NCI-H526 treated with DMSO at 0.1 percent for 48 hours (cell line): Measurements from ENCODE around the gene VTI1A.
"Not testable (repeated sequence)": the region's sequence is repeated elsewhere in the genome, so short reads cannot be mapped to it uniquely, and the experiment has no call there.

Experiments used
- DNase-seq: peaks from one replicate; lab custom pipeline; 2025; lab: John Stamatoyannopoulos, UW

The VTI1A gene

DNA sequence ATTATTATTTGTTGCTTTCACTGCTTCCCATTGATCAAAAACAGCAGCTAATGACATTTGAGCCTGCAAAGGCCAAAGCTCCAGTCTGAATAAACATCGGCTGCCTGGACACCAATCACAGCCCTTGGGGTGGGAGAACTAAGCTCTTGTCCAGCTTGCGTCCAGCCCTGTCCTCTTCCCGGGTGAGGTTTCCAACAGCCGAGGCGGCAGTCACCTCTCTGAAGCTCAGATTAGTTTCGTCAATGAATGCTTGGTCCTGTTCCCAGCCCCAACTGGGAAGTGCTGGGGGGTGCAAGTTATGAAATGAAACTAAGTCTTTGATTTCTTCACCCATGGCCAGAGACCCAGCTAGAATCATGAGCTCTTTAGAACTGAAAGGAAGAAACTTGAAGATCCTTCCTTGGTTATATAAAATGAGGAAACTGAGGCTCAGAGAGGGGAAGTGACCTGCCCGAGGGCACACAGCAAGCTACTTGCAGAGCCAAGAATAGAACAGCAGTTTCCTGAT lies 389.0 kb downstream of the VTI1A start:
- no peak for DNase-seq

DNA sequence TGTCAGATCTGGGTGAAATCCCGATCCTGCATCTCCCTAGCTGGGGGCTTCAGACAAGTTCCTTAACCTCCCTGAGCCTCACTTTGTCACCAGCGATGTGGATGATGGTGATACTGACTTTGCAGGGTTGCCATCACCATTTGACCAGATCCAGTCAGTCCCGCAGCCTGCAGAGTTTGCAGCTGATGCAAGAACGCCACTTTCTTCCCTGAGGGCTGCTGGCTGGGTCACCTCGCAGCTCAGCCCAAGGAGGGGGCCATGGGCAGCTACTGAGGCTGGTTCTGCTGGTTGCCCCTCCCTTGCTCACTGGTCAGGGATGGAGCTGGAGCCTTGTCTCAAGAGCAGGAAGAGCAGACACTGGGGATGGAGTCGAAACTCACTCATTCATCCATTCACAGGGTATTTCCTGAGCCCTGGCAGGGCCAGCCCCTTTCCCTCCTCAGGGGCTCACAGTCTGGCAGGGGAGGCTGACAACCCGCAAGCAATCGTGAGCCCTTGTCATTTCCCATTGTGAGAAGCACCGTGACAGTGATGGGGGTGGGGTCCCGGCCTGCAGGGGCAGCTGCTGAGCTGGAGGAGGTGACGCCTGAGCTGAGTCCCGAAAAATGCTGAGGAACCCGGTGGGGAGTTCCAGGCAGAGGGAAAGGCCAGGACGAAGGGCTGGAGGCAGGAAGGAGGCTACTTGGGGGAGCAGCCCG lies 391.9 kb downstream of the VTI1A start:
- DNase-seq: no peak

DNA sequence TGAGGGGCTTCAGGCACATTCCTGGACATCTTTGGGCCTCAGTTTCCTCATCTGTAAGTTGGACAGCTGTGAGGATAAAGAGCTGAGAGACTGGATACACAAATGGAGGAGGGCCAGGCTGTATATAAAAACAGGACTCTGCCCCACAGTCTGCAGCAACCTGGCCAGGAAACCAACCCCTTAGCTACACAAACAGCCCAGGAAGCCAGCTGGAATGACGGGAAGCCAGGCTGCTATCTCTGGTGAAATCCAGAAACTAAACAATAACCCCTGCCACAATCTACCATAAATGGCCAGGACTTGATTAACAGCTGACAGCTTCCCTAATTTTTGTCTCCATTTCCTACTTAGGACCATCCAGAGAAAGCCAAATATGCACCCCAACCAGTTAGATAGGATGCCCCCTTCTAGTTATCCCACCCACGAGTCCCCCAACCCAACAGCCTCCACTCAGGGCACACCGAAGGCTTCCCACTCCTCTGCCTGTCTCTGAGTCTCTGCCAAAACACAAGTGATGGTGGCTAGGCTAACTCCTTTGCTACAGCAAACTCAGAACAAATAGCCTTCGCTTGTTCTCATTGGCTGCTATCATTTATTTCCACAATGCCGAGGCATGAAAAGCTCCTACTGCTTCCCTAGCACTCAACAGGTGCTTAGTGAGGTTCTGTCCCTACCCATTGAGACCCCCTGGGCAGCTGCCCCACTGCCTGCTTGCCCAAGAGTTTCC lies 393.1 kb downstream of the VTI1A start:
- DNase-seq: no peak

DNA sequence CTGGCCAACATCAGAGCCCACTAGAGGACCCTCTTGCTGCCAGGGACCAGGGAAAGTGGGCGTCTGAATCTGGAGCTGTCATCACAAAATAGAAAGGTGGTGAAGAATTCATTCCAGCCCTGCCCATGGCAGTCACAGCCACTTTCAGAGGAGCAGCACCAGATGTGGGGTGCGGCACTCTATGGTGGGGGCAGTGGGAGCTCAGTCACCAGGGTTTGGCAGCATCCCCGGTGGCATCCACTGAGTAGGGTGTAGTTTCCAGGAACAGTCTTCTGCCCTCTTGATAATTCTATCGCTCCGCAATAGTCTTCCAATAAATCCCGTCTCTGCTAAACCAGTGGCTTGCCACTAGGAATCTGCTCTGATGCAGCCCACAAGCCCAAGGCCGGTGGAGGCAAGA lies 394.5 kb downstream of the VTI1A start:
- no peak for DNase-seq

DNA sequence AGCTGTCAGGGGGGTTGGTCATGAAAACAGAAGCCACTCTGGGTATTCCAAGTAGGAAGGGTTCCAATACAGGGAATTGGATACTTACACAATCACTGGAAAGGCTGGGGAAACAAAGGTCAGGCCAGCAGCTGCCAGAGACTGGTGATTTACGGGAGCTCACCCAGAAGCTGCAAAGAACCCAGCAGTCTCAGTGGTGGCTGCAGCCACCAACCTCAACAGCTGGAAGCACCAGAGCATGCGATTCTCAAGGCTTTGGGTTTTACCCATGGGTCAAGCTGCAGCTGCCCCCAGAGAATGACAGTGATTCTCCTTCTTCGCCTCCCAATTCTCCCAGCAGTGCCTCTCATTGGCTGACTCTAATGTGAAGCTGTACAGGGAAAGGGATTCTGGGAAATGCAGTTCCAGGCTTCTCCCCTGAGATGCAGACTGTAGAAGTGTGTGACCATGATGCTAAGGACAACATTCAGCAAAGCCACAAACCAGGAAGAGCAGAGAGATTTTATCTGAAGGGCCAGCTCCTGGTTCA lies 395.9 kb downstream of the VTI1A start:
- DNase-seq: no peak

DNA sequence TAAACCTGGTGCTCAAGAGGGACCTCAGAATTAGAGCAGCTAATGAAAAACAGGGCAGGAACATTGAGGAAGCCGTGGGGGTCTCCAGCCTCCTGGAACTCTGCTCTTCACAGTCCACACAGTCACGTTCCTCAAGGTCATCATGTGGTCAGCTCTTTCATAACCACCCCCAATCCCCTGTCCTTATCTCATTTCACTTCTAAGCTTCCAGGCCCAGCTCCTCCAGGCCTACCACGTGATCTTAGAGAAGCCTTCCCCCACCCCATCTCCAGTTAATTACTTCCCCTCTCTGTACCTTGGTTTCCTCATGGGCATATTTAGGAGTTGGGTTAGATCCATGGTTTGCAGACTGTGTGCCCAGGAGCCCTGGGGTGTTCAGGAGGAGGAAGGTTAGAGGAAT lies 396.6 kb downstream of the VTI1A start:
- no peak for DNase-seq

DNA sequence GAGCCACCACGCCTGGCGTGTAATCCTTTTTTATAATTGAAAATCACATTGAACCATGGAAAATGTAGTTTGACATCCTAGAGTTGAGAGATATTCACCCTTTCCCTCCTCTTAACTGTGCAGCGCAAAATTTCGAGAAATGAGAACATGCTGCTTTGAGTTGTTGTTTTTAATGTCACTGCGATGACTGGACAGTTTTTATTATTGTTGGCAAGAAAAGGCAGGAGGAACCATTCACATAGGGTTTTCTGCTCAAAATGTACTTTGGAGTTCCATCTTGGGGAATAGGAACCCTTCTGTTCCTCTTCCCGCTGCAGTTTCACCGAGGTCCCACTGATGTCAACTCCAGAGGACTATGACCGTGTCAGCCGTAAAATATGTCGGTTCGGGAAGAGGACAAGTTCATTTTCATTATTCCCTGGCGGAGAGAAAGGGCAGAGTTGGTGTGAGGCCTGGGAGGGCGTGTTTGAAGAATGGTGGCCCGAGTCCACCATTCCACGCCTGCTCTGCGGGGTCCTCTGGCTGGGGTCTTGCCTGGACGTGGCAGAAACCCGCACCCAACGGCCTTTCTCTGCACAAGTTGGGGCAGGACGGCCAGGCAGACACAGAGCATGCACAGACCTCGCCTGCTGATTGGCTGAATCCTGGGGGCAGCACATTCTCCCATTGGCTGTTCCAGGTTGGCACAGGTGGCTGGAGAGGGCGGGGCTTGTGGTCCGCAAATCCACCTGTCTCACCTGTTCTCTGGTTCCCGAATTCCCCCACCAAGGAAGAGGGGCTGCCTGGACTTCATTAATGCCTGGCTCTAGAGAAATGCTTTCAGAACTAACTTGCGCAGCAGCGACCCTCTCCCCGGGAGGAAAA lies 397.9 kb downstream of the VTI1A start:
- no peak for DNase-seq

DNA sequence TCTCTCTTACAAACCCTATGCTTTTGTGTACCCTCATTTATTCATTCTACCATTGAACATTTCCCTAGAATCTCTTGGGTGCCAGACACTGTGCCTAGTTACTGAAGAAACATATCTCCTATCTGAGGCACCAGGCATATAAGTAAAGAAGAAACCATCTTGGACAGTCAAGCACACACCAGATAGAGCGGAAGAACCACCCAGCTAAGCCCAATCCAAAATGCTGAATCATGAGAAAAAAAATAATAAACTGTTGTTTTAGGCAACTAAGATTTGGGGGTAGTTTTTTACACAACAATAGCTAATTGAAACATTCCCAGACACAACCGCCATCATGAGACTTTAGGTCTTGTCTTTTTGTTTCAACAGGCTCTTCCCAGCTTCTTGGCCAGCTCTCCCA lies 400.8 kb downstream of the VTI1A start:
- DNase-seq: no peak

DNA sequence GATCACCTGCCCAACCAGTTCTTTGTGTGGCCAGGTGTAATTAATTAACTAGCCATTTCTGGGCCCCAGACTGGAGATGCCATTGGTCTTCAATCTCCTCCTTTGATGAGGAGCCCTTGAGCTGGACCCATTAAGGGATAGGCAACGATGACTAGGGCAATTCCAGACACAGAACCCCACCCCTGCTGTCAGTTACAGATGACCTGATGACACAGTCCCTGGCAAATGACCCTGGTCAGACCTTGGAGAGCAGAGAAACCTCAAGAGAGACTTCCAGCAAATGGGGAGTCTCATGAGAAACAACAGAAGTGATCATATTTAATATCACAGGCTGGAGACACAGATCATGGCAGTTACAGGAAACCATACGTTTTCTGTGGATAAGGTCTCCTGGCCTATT lies 401.2 kb downstream of the VTI1A start:
- no peak for DNase-seq

DNA sequence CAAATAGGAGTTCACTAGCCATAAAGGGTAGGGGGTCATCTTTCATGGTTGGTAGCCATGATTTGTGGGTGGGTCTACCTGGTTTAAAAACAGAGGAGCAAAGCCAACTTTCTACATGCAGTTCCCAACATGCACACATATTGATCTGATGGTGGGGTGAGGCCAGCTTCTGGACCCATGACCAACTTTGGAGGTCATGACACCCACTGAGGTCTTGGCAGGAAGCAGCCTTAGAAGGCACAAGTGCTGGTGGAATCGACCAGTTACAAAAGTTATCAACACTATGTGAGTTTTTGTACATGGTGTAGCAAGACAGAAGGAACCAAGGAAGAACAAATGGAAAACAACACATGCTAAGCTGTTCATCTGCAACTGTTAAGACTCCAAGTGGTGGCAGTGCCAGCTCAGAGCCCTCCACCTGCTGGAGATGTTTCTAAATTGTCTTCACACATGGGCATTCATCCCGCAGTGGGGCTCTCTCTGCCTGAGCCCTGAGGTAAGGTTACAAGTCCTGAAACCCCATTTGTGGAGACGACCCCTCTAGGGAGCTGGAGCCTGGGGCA lies 401.9 kb downstream of the VTI1A start:
- no peak for DNase-seq

DNA sequence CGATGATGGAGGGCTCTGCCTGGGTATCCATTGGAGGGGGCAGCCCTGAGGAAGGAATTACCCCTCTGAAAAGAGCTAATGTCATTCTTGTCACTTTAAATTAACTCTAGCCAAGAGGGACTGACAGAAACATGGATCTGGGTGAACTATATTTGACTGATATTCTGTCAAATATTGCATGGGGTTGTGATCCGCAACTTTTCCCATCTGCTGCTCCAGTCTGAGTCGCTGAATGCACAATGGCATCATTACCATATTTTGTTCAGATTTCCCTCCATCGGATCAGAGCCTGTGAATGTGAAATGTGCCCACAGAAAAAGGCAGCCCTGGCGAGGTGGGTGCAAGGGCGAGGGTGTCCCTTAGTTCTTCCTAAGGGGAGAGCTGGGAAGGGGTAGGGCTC lies 402.5 kb downstream of the VTI1A start:
- no peak for DNase-seq

DNA sequence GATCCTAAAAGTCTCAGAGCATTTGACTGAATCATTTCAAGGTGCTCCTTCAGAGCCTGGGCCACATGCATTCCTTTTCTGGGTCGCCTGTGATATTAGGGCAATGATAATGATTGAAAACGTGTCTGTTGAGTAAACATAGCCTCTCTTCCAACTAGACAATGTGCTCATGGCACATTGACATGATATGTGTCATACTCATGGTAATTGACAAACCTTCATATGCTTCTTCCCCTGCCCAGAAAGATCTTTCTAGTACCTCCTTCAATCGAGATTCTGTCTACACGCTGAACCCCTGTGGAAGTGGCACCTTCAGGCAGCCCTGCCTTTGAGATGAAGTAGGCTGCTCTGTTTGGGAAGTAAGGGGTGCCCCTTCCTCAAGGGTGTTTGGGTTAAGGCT lies 404.2 kb downstream of the VTI1A start:
- DNase-seq: no peak

DNA sequence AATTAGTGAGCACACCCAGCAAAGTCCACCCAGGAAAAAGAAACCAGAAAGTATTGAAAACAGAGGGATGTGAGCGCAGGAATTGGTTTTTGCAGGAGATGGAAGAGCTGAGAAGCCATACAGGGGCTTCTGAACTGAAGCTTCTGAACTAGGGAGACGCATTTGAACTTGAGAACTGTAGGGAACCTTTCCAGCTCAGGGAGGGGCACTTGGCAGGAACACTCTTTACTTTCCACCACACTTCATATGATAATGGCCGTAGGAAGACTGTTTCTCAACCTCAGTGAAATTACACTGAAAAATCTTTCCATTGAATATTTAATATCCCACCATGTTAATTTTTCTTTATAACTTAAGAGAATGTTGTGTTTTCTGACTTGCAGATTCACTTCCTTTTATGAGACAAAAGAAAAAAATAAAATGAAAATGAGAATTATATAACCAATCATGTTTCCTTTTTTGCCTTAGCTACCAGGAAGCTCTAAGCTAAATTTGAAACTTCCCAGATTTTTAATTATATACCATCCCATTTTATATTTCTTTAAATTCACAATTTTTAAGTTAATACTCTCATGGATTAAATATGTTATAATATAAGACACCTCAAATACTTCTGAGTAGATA lies 404.7 kb downstream of the VTI1A start:
- DNase-seq: no peak

DNA sequence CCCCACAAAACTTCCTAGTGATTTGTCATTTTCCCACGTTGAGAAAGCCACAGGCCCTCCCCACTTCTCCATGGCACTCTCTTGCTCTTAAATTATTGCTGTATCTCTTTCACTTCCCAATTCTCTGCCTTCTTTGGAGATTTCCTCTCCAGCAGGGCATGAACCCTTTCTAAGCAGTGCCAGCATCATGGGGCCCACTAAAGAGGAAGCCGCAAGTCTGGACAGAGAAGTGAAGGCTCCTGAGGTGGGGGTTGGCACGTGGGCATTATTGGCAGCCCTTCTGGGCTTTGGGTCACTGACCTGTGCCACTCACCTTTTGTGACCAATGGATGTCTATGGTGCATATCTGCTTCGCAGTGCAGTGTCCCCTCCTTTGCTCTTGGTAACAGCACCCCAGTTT lies 405.3 kb downstream of the VTI1A start:
- DNase-seq: no peak

DNA sequence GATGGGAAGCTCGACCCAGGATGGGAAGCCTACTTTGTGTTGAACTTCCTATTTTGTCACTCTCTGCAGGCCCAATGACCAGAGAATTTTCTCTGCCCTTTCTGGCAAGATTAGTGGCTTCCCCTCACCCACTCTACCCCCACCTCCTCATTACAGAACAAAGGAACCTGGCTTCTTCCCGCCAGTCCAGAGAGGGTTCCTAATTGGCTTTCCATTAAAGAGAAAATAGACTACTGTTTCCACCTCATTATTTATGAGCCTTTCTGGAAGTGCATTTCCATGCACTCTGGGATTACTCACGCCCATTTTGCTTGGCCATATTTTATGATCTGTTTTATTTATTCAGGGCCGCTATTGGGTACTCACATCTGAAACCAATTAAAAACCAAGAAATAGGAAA lies 408.1 kb downstream of the VTI1A start:
- no peak for DNase-seq

DNA sequence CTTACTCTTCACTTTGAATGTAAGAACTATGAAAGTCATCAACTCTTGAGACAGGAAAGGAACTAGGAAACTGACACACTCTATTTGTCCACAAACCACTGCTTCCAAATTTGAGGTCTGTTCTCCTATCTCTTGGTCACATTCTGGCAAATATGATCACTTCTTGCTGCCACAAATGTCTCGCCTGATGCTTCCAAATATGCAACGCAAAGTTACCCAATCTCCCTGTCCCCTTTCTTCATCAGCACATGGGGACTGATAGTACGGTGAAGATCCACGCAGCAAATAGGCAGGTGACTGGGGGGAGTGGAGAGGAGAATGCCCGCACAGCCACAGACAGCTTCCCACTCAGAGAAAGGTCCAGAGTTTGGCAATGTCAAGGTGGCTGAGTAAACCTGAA lies 410.5 kb downstream of the VTI1A start:
- DNase-seq: no peak

DNA sequence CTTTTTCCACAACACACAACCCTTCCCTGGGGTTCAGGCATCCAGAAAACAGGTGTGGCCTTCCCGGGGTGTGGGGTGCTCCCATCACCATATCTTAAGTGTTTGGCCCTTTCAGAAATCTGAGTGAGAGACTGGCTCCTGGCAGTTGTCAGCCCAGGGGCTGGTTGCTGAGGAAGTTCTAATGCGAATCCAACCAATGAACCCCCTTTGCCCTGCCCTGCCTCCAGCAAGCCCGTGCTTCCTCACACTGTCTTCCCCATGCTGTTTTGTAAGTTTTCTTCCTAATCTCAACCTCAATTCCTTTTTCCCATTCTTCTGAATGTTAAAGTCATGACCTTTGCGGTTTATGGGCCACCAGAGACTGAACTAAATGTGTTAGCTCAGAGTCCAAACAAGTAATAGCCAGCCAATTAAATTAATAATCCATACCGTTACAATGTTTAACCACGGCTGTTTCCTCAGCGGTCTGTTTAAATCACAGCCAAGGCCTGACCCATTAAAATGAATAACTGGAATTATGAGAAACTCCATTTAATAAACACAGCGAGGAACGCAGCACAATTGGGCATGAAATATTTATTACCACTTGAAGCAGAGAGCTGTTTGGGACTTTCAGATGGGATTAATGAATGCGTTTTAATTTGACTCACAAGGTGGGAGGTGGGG lies 412.1 kb downstream of the VTI1A start:
- DNase-seq: no peak

DNA sequence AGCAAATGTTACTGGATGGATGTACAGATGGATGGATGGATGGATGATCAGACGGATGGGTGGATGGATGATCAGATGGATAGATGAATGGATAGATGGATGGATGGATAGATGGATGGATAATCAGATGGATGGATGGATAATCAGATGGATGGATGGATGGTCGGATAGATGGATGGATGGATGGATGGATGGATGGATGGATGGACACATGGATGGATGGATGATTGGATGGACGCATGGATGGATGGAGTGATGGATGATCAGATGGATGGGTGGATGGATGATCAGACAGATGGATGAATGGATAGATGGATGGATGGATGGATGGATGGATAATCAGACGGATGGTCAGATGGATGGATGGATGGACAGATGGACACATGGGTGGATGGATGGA lies 412.8 kb downstream of the VTI1A start:
- DNase-seq: no peak

DNA sequence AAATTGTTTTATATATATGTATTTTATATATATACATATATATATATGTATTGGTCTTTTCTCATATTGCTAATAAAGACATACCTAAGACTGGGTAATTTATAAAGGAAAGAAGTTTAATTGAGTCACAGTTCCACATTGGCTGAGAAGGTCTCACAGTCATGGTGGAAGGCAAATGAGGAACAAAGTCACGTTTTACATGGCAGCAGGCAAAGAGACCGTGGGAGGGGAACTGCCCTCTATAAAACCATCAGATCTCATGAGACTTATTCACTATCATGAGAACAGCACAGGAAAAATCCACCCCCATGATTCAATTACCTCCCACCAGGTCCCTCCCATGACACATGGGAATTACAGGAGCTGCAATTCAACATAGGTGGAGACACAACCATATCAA lies 416.4 kb downstream of the VTI1A start:
- not testable (repeated sequence) for DNase-seq
